ENCODE data around the gene USH2A.

The USH2A gene

GRCh38 chr1:215780139-215780538 is 643.1 kb downstream of the USH2A start:
- no peak for DNase-seq (ENCODE audit: low read depth)

GRCh38 chr1:215779729-215780128 is 643.5 kb downstream of the USH2A start:
- no peak for DNase-seq (ENCODE audit: low read depth)

- no peak for DNase-seq (ENCODE audit: low read depth)
These were observed 645.8 kb downstream of the USH2A start for GRCh38 chr1:215777370-215777925.

- no peak for DNase-seq (ENCODE audit: low read depth)
These were observed 646.9 kb downstream of the USH2A start for GRCh38 chr1:215776336-215776735.

GRCh38 chr1:215772151-215772550 is 651.1 kb downstream of the USH2A start:
- no peak for DNase-seq (ENCODE audit: low read depth)

- DNase-seq (ENCODE audit: low read depth): no peak
These were observed 654.9 kb downstream of the USH2A start for GRCh38 chr1:215768303-215768702.

- no peak for DNase-seq (ENCODE audit: low read depth)
These were observed 655.5 kb downstream of the USH2A start for GRCh38 chr1:215767761-215768160.

- DNase-seq (ENCODE audit: low read depth): no peak
These were observed 656.7 kb downstream of the USH2A start for GRCh38 chr1:215766521-215766920.

- no peak for DNase-seq (ENCODE audit: low read depth)
These were observed 657.4 kb downstream of the USH2A start for GRCh38 chr1:215765833-215766232.

GRCh38 chr1:215761446-215761845 is 661.8 kb downstream of the USH2A start:
- DNase-seq (ENCODE audit: low read depth): no peak

GRCh38 chr1:215754112-215754511 is 669.1 kb downstream of the USH2A start:
- no peak for DNase-seq (ENCODE audit: low read depth)

- DNase-seq (ENCODE audit: low read depth): no peak
These were observed 673.8 kb downstream of the USH2A start for GRCh38 chr1:215749414-215749813.

- DNase-seq (ENCODE audit: low read depth): no peak
These were observed 674.8 kb downstream of the USH2A start for GRCh38 chr1:215748431-215748830.

- no peak for DNase-seq (ENCODE audit: low read depth)
These were observed 678.8 kb downstream of the USH2A start for GRCh38 chr1:215744419-215744818.

GRCh38 chr1:215739025-215739424 is 684.2 kb downstream of the USH2A start:
- DNase-seq (ENCODE audit: low read depth): no peak

- no peak for DNase-seq (ENCODE audit: low read depth)
These were observed 691.5 kb downstream of the USH2A start for GRCh38 chr1:215731699-215732098.

GRCh38 chr1:215730600-215730999 is 692.6 kb downstream of the USH2A start:
- DNase-seq (ENCODE audit: low read depth): no peak

- no peak for DNase-seq (ENCODE audit: low read depth)
These were observed 695.1 kb downstream of the USH2A start for GRCh38 chr1:215728169-215728568.

GRCh38 chr1:215720126-215720525 is 703.1 kb downstream of the USH2A start:
- DNase-seq (ENCODE audit: low read depth): no peak

GRCh38 chr1:215719552-215719951 is 703.7 kb downstream of the USH2A start:
- DNase-seq (ENCODE audit: low read depth): no peak

GRCh38 chr1:215718575-215719287 is 704.5 kb downstream of the USH2A start:
- DNase-seq (ENCODE audit: low read depth): no peak

GRCh38 chr1:215717677-215718426 is 705.4 kb downstream of the USH2A start:
- DNase-seq (ENCODE audit: low read depth): no peak

- DNase-seq (ENCODE audit: low read depth): no peak
These were observed 712.4 kb downstream of the USH2A start for GRCh38 chr1:215710899-215711225.
